Psoas muscle (tissue), 8 donors: Measurements from ENCODE around the gene PURA. TPM values are rescaled to one million over a fixed set of nuclear protein-coding genes. Genes with fewer than 3 reads are reported as not detected.
A peak's percentile ranks its signal among the peaks of the same experiment; 100 is the strongest.

Source experiments
- ATAC-seq, 4 donors: fragments of 200-7000 bp; cut with Tn5 transposase; one replicate each; pipeline ENCODE4 v1.9.1; 2020; ENCODE audit warnings: moderate library complexity in 3 of 4, mild to moderate bottlenecking in 2 of 4
- DNase-seq, 2 donors: peaks; one replicate each; pipeline ENCODE4 v3.0.0-alpha.2; 2020
- H3K27ac ChIP-seq: fragments of 200-600 bp; one replicate; pipeline ENCODE4 v1.8.0; 2022
- H3K27me3 ChIP-seq, 3 donors: fragments of 200-600 bp in 1 of 3; one replicate each; pipeline versions ENCODE4 v1.6.1 to v1.8.0; 2013 to 2022; ENCODE audit warnings: low read length in 2 of 3, mild to moderate bottlenecking in 2 of 3, moderate library complexity in 1 of 3; ENCODE audit not compliant: insufficient read depth in 3 of 3
- H3K36me3 ChIP-seq, 2 donors: fragments of 200-600 bp in 1 of 2; one replicate each; pipeline versions ENCODE4 v1.6.1 to v1.8.0; 2013 to 2022; ENCODE audit warnings: low read depth in 1 of 2, mild to moderate bottlenecking in 1 of 2, moderate library complexity in 1 of 2; ENCODE audit not compliant: insufficient read depth in 1 of 2
- H3K4me1 ChIP-seq: fragments of 200-600 bp; one replicate; pipeline ENCODE4 v1.8.0; 2022
- H3K4me3 ChIP-seq: fragments of 200-600 bp; one replicate; pipeline ENCODE4 v1.8.0; 2022; ENCODE audit warnings: mild to moderate bottlenecking
- H3K9me3 ChIP-seq: fragments of 200-600 bp; one replicate; pipeline ENCODE4 v1.8.0; 2022
- CTCF ChIP-seq: fragments of 200-600 bp; IDR thresholded peaks from one replicate; pipeline ENCODE4 v1.8.0; 2022; ENCODE audit warnings: antibody characterized with exemption
- WGBS, 3 donors: extraction: QIAGEN DNeasy Blood & Tissue Kit; methylation state at CpG; one replicate each; pipeline versions ENCODE4 v1.1.6 to v1.1.7; 2013; 5-methylcytosine and 5-hydroxymethylcytosine counted together
- intact Hi-C, 2 donors: fragments of 100-400 bp; cut with DNase I; formaldehyde crosslinking; loops; one replicate each; pipeline versions ENCODE4 v1.11.0 to v1.14.2; 2022
- polyA plus RNA-seq, 3 donors: library from polyadenylated mRNA; stranded (reverse); fragments of 200-250 nt; gene quantifications; one replicate each; pipeline ENCODE4 v1.2.3, GENCODE V29; 2013
- total RNA-seq, 4 donors: library from RNA; stranded (reverse); fragmentation: NEBNext Ultra II Directional in 2 of 4; extraction: Animal tissue kit (Norgen Biotek cat#: 25700) in 2 of 4; gene quantifications; one replicate each; pipeline versions ENCODE4 v1.2.1 to v1.2.4, GENCODE V29; 2021 to 2023
- donor health status: healthy with polysubstance abuse.
- donor health status: DM: no; HTN: no; CAD: no; lungs with moderate emphysema.
- donor health status: Bipolar disorder and iron deficiency.
- donor health status: healthy.
- donor health status: DM: yes; HTN: yes; CAD: no.
- donor health status: DM: no; HTN: no; CAD: no.
- donor health status: DM: no; HTN: no; CAD: no.
- donor health status: DM: yes; HTN: yes; CAD: no.

The PURA gene
- total and polyA plus RNA-seq, 7 donors = 3.2 to 20.4 (median 11.8) TPM

- H3K27ac ChIP-seq = peak overlapping the region; percentile 99
- H3K4me3 ChIP-seq = peak overlapping the region; percentile 84
- DNase-seq (peak; percentile 95 to 97), ATAC-seq (peak; percentile 97 to 98 (median 98))
- H3K9me3 ChIP-seq = no peaks in the 10 kb centered on the region
- H3K36me3 ChIP-seq = no peaks in the 10 kb centered on the region
- 0 to 1% (median 0%) methylated on average over 51 to 83 of the region's 88 CpGs for WGBS, 3 donors
- intact Hi-C loops = no loop called here
- no peaks in the 10 kb centered on the region for H3K27me3 ChIP-seq
- peaks cover 40% of the 10 kb centered on the region for H3K4me1 ChIP-seq
- TF ChIP-seq CTCF = no peak
These were observed 6.4 kb upstream of the PURA start for GRCh38 chr5:140107312-140108092.

GRCh38 chr5:140108093-140109017, 5.6 kb upstream of the PURA start:
- Histone ChIP-seq H3K27me3 (no peaks in the 10 kb centered on the region), H3K9me3 (no peaks in the 10 kb centered on the region), H3K4me3 (peak overlapping the region; percentile 84), H3K27ac (peak overlapping the region; percentile 99), H3K36me3 (no peaks in the 10 kb centered on the region), H3K4me1 (peaks cover 49% of the 10 kb centered on the region)
- DNase-seq (peak; percentile 21 to 44), ATAC-seq (no peak)
- 5 to 16% (median 7%) methylated on average over 28 to 52 of the region's 52 CpGs for WGBS, 3 donors
- intact Hi-C loops = no loop called here
- no peak for TF ChIP-seq CTCF

GRCh38 chr5:140109018-140109758, 4.7 kb upstream of the PURA start:
- ATAC-seq (no peak), DNase-seq (no peak)
- Histone ChIP-seq H3K27me3 (no peaks in the 10 kb centered on the region), H3K36me3 (no peaks in the 10 kb centered on the region), H3K4me3 (peak overlapping the region; percentile 84), H3K9me3 (no peaks in the 10 kb centered on the region), H3K27ac (peak overlapping the region; percentile 99), H3K4me1 (peaks cover 49% of the 10 kb centered on the region)
- intact Hi-C loops = no loop called here
- no peak for TF ChIP-seq CTCF
- 61 to 75% (median 64%) methylated on average over 24 of the region's 24 CpGs for WGBS, 3 donors

GRCh38 chr5:140109759-140110645, 3.9 kb upstream of the PURA start:
- Histone ChIP-seq H3K27ac (peak overlapping the region; percentile 7), H3K27me3 (no peaks in the 10 kb centered on the region), H3K4me3 (peak overlapping the region; percentile 84), H3K4me1 (peaks cover 49% of the 10 kb centered on the region), H3K9me3 (no peaks in the 10 kb centered on the region), H3K36me3 (no peaks in the 10 kb centered on the region)
- 94 to 95% (median 94%) methylated on average over 2 of the region's 2 CpGs for WGBS, 3 donors
- ATAC-seq (no peak), DNase-seq (no peak)
- intact Hi-C loops = loop anchor here (5.0 kb wide), 1 partner anchor 37 kb away; no protein-coding TSS in a partner anchor
- TF ChIP-seq CTCF = no peak
